ENCODE results near the gene TTLL5. TPM values are rescaled to one million over a fixed set of nuclear protein-coding genes. Genes with fewer than 3 reads are reported as not detected.

The TTLL5 gene
- total and polyA plus RNA-seq, 2 donors (not counting 1 experiment from before 2014, with no cell fraction given) = 16.1 to 23.8 TPM

GRCh38 chr14:75727124-75727523 is 66.1 kb downstream of the TTLL5 start:
- Histone ChIP-seq H3K4me2 (ENCODE audit: extremely low read depth, insufficient read depth, low read length) (no peak overlapping the region), H3K27ac (ENCODE audit: insufficient read depth, low read length) (no peak overlapping the region), H3K9ac (ENCODE audit: insufficient read depth, low read length) (no peak overlapping the region), H4K20me1 (ENCODE audit: control insufficient read depth, extremely low read depth, insufficient read depth, low read length) (no peaks in the 10 kb centered on the region), H3K36me3 (ENCODE audit: control insufficient read depth, insufficient read depth, low read length) (no peaks in the 10 kb centered on the region), H3K4me3 (replicated peaks in 1 of 4; ENCODE audit: control extremely low read depth in 1 of 4, insufficient read depth in 1 of 4, low read depth in 3 of 4, low read length in 4 of 4) (no peak overlapping the region), H3K4me1 (ENCODE audit: control insufficient read depth, extremely low read depth, insufficient read depth, low read length) (no peaks in the 10 kb centered on the region), H3K9me3 (ENCODE audit: control insufficient read depth, insufficient read depth, low read depth, low read length) (no peaks in the 10 kb centered on the region), H3K27me3 (ENCODE audit: control insufficient read depth, insufficient read depth, low read length) (no peaks in the 10 kb centered on the region), H3K79me2 (ENCODE audit: control insufficient read depth, insufficient read depth, low read length) (no peaks in the 10 kb centered on the region), H2AFZ (ENCODE audit: low read length) (no peak overlapping the region)
- DNase-seq (ENCODE audit: low read depth in 2 of 2) = no peak
- no peak for TF ChIP-seq EZH2 (IDR thresholded peaks at IDR 0.05; ENCODE audit: low read length, missing control alignments)
- no peak for TF ChIP-seq CTCF (conservative IDR thresholded peaks at IDR 0.05 in 1 of 2, IDR thresholded peaks at IDR 0.05 in 1 of 2; ENCODE audit: low read depth in 1 of 2, low read length in 2 of 2)

GRCh38 chr14:75732888-75733287 is 71.8 kb downstream of the TTLL5 start:
- Histone ChIP-seq H3K4me1 (ENCODE audit: control insufficient read depth, extremely low read depth, insufficient read depth, low read length) (no peaks in the 10 kb centered on the region), H2AFZ (ENCODE audit: low read length) (no peak overlapping the region), H3K27ac (ENCODE audit: insufficient read depth, low read length) (no peak overlapping the region), H4K20me1 (ENCODE audit: control insufficient read depth, extremely low read depth, insufficient read depth, low read length) (no peaks in the 10 kb centered on the region), H3K36me3 (ENCODE audit: control insufficient read depth, insufficient read depth, low read length) (no peaks in the 10 kb centered on the region), H3K79me2 (ENCODE audit: control insufficient read depth, insufficient read depth, low read length) (no peaks in the 10 kb centered on the region), H3K4me3 (replicated peaks in 1 of 4; ENCODE audit: control extremely low read depth in 1 of 4, insufficient read depth in 1 of 4, low read depth in 3 of 4, low read length in 4 of 4) (no peak overlapping the region), H3K4me2 (ENCODE audit: extremely low read depth, insufficient read depth, low read length) (no peak overlapping the region), H3K27me3 (ENCODE audit: control insufficient read depth, insufficient read depth, low read length) (no peaks in the 10 kb centered on the region), H3K9me3 (ENCODE audit: control insufficient read depth, insufficient read depth, low read depth, low read length) (no peaks in the 10 kb centered on the region), H3K9ac (ENCODE audit: insufficient read depth, low read length) (no peak overlapping the region)
- TF ChIP-seq EZH2 (IDR thresholded peaks at IDR 0.05; ENCODE audit: low read length, missing control alignments) (no peak), CTCF (conservative IDR thresholded peaks at IDR 0.05 in 1 of 2, IDR thresholded peaks at IDR 0.05 in 1 of 2; ENCODE audit: low read depth in 1 of 2, low read length in 2 of 2) (no peak)
- no peak for DNase-seq (ENCODE audit: low read depth in 2 of 2)

- H3K27me3 ChIP-seq (ENCODE audit: control insufficient read depth, insufficient read depth, low read length) = no peaks in the 10 kb centered on the region
- H3K9ac ChIP-seq (ENCODE audit: insufficient read depth, low read length) = no peak overlapping the region
- H3K79me2 ChIP-seq (ENCODE audit: control insufficient read depth, insufficient read depth, low read length) = no peaks in the 10 kb centered on the region
- H2AFZ ChIP-seq (ENCODE audit: low read length) = no peak overlapping the region
- H3K27ac ChIP-seq (ENCODE audit: insufficient read depth, low read length) = no peak overlapping the region
- no peak overlapping the region for H3K4me2 ChIP-seq (ENCODE audit: extremely low read depth, insufficient read depth, low read length)
- no peaks in the 10 kb centered on the region for H3K9me3 ChIP-seq (ENCODE audit: control insufficient read depth, insufficient read depth, low read depth, low read length)
- no peak for DNase-seq (ENCODE audit: low read depth in 2 of 2)
- H3K4me1 ChIP-seq (ENCODE audit: control insufficient read depth, extremely low read depth, insufficient read depth, low read length) = no peaks in the 10 kb centered on the region
- no peak for TF ChIP-seq CTCF (conservative IDR thresholded peaks at IDR 0.05 in 1 of 2, IDR thresholded peaks at IDR 0.05 in 1 of 2; ENCODE audit: low read depth in 1 of 2, low read length in 2 of 2)
- no peak for TF ChIP-seq EZH2 (IDR thresholded peaks at IDR 0.05; ENCODE audit: low read length, missing control alignments)
- H3K4me3 ChIP-seq (replicated peaks in 1 of 4; ENCODE audit: control extremely low read depth in 1 of 4, insufficient read depth in 1 of 4, low read depth in 3 of 4, low read length in 4 of 4) = no peak overlapping the region
- H3K36me3 ChIP-seq (ENCODE audit: control insufficient read depth, insufficient read depth, low read length) = no peaks in the 10 kb centered on the region
- H4K20me1 ChIP-seq (ENCODE audit: control insufficient read depth, extremely low read depth, insufficient read depth, low read length) = no peaks in the 10 kb centered on the region
Measured at GRCh38 chr14:75734854-75735253, 73.8 kb downstream of the TTLL5 start.
